Stimulated activated CD4-positive, alpha-beta T cell treated with anti-CD3 and anti-CD28 coated beads, TNF-alpha, amount 100 ng/mL, for 4 hours (primary cell): ENCODE measurements around the gene NEXN.

Experiments used
- DNase-seq, 3 experiments: peaks; one replicate each; pipeline ENCODE4 v3.0.0-alpha.2; 2020; ENCODE audit warnings: low read depth in 3 of 3

The NEXN gene

GRCh38 chr1:77888081-77888780 is at the start of gene NEXN:
Gene NEXN (plus strand): TSS chr1:77888624. CDS start chr1:77916107, 27,483 bp downstream.
- no peak for DNase-seq

GRCh38 chr1:77841574-77841973 is 46.9 kb upstream of the NEXN start:
- DNase-seq: no peak

- no peak for DNase-seq
Measured at GRCh38 chr1:77845951-77846350, 42.5 kb upstream of the NEXN start.

GRCh38 chr1:77846966-77847365 is 41.5 kb upstream of the NEXN start:
- no peak for DNase-seq

- DNase-seq: no peak
Measured at GRCh38 chr1:77847621-77848080, 40.8 kb upstream of the NEXN start.

GRCh38 chr1:77850082-77850481 is 38.3 kb upstream of the NEXN start:
- no peak for DNase-seq

- no peak for DNase-seq
Measured at GRCh38 chr1:77857552-77857951, 30.9 kb upstream of the NEXN start.

GRCh38 chr1:77858725-77859124 is 29.7 kb upstream of the NEXN start:
- DNase-seq: no peak

GRCh38 chr1:77859248-77859647 is 29.2 kb upstream of the NEXN start:
- no peak for DNase-seq

GRCh38 chr1:77866296-77866695 is 22.1 kb upstream of the NEXN start:
- no peak for DNase-seq

- no peak for DNase-seq
Measured at GRCh38 chr1:77872645-77873044, 15.8 kb upstream of the NEXN start.

GRCh38 chr1:77873461-77873860 is 15.0 kb upstream of the NEXN start:
- no peak for DNase-seq

- no peak for DNase-seq
Measured at GRCh38 chr1:77874804-77875445, 13.5 kb upstream of the NEXN start.

GRCh38 chr1:77876884-77877283 is 11.5 kb upstream of the NEXN start:
- DNase-seq: no peak

GRCh38 chr1:77881061-77881460 is 7.4 kb upstream of the NEXN start:
- no peak for DNase-seq

GRCh38 chr1:77882411-77882810 is 6.0 kb upstream of the NEXN start:
- no peak for DNase-seq

- no peak for DNase-seq
Measured at GRCh38 chr1:77888781-77889642, 588 bp downstream of the NEXN start.

- no peak for DNase-seq
Measured at GRCh38 chr1:77889671-77890070, 1.2 kb downstream of the NEXN start.

GRCh38 chr1:77891200-77891599 is 2.8 kb downstream of the NEXN start:
- no peak for DNase-seq

GRCh38 chr1:77899647-77900320 is 11.4 kb downstream of the NEXN start:
- DNase-seq: no peak

GRCh38 chr1:77900687-77901293 is 12.4 kb downstream of the NEXN start:
- no peak for DNase-seq

GRCh38 chr1:77905603-77906002 is 17.2 kb downstream of the NEXN start:
- DNase-seq: no peak
